ENCODE results near the gene NRP2.

DNA sequence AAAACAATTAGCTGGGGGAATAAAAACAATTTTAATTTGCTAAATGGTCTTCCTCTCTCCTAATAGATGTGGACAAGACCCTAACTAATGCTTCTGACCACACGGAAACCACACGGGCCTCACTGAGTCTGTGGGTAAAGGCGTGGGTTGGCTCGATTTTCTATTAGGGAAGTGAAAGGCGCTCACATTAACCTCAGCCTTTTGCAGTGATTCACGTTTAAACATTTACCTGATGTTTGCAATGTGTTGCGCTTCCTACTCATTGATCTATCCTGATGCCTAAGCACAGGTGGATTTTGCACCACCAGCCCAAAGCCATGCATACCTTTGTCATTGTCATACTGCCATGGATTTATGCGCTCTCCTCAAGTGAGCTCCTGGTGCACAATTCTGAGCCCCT lies 35.6 kb upstream of the NRP2 start:
- TF ChIP-seq, protein P1, sequence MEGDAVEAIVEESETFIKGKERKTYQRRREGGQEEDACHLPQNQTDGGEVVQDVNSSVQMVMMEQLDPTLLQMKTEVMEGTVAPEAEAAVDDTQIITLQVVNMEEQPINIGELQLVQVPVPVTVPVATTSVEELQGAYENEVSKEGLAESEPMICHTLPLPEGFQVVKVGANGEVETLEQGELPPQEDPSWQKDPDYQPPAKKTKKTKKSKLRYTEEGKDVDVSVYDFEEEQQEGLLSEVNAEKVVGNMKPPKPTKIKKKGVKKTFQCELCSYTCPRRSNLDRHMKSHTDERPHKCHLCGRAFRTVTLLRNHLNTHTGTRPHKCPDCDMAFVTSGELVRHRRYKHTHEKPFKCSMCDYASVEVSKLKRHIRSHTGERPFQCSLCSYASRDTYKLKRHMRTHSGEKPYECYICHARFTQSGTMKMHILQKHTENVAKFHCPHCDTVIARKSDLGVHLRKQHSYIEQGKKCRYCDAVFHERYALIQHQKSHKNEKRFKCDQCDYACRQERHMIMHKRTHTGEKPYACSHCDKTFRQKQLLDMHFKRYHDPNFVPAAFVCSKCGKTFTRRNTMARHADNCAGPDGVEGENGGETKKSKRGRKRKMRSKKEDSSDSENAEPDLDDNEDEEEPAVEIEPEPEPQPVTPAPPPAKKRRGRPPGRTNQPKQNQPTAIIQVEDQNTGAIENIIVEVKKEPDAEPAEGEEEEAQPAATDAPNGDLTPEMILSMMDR (IDR thresholded peaks at IDR 0.05) = no peak
- TF ChIP-seq POLR2A (IDR thresholded peaks at IDR 0.05) = no peak
